Heart left ventricle (tissue), 16 donors: ENCODE measurements around the gene C14orf132. TPM values are rescaled to one million over a fixed set of nuclear protein-coding genes. Genes with fewer than 3 reads are reported as not detected.

ENCODE experiments used
- ATAC-seq, 4 donors: fragments of 200-7000 bp; cut with Tn5 transposase; one replicate each; pipeline ENCODE4 v1.9.1; 2020 to 2022; ENCODE audit warnings: moderate library complexity in 4 of 4, mild to moderate bottlenecking in 3 of 4, moderate number of reproducible peaks in 1 of 4
- DNase-seq, 5 donors: peaks; one replicate each; pipeline ENCODE4 v3.0.0-alpha.2; 2020
- H3K27ac ChIP-seq, 12 donors: fragments of 200-600 bp; sonication (generic) in 4 of 12; one replicate each; pipeline versions ENCODE4 v1.5.0 to v1.8.0; 2016 to 2022; ENCODE audit warnings: mild to moderate bottlenecking in 2 of 12
- H3K27me3 ChIP-seq, 9 donors: fragments of 200-600 bp; sonication (generic) in 2 of 9; one replicate each; pipeline versions ENCODE4 v1.5.1 to v1.8.0; 2016 to 2022; ENCODE audit warnings: mild to moderate bottlenecking in 3 of 9
- H3K36me3 ChIP-seq, 9 donors: fragments of 200-600 bp; sonication (generic) in 2 of 9; one replicate each; pipeline versions ENCODE4 v1.5.0 to v1.8.0; 2018 to 2022; ENCODE audit warnings: mild to moderate bottlenecking in 2 of 9
- H3K4me1 ChIP-seq, 12 donors: fragments of 200-600 bp; sonication (generic) in 4 of 12; one replicate each; pipeline versions ENCODE4 v1.5.0 to v1.8.0; 2016 to 2022; ENCODE audit warnings: mild to moderate bottlenecking in 3 of 12
- H3K4me3 ChIP-seq, 12 donors: fragments of 200-600 bp; sonication (generic) in 4 of 12; one replicate each; pipeline versions ENCODE4 v1.5.0 to v1.8.0; 2017 to 2022; ENCODE audit warnings: mild to moderate bottlenecking in 9 of 12, moderate library complexity in 4 of 12
- H3K9me3 ChIP-seq, 12 donors: fragments of 200-600 bp; sonication (generic) in 4 of 12; one replicate each; pipeline versions ENCODE4 v1.5.0 to v1.8.0; 2016 to 2022; ENCODE audit warnings: mild to moderate bottlenecking in 1 of 12
- POLR2A ChIP-seq, 2 donors: fragments of 450-650 bp; IDR thresholded peaks; one replicate each; pipeline ENCODE4 v1.6.1; 2017; ENCODE audit warnings: antibody characterized with exemption in 2 of 2, mild to moderate bottlenecking in 2 of 2, moderate library complexity in 2 of 2
- WGBS, 4 donors: extraction: QIAGEN DNeasy Blood & Tissue Kit in 2 of 4; methylation state at CpG; one replicate each; pipeline versions ENCODE4 v1.1.5 to v1.1.7; 2013 to 2018; 5-methylcytosine and 5-hydroxymethylcytosine counted together
- intact Hi-C, 10 donors: fragments of 100-400 bp; cut with DNase I; formaldehyde crosslinking; loops; one replicate each; pipeline versions ENCODE4 v1.11.1 to v1.14.2; 2022
- long read RNA-seq, 3 donors: library from polyadenylated mRNA; unstranded; transcript quantifications; one replicate each; pipeline ENCODE4 v2.0.0, GENCODE V29; 2020 to 2021
- polyA plus RNA-seq, 2 donors: library from polyadenylated mRNA; stranded (reverse); fragments of 200-250 nt; gene quantifications; one replicate each; pipeline ENCODE4 v1.2.3, GENCODE V29; 2013
- total RNA-seq, 9 donors: library from RNA; depleted of rRNA in 2 of 9; stranded (reverse); fragments of >200 nt in 2 of 9; fragmentation: NEBNext Ultra II Directional in 3 of 9; extraction: Animal tissue kit (Norgen Biotek cat#: 25700) in 3 of 9; gene quantifications; one replicate each; pipeline versions ENCODE4 v1.1.0 to v1.2.4, GENCODE V29; 2016 to 2023
- TF ChIP-seq, protein P1 (sequence below), 12 donors: fragments of 200-600 bp; sonication (generic) in 4 of 12; IDR thresholded peaks; one replicate each; pipeline versions ENCODE4 v1.5.0 to v1.8.0; 2018 to 2022; ENCODE audit warnings: antibody characterized with exemption in 12 of 12, mild to moderate bottlenecking in 5 of 12
- donor health status: ischemic (EF 13 %, LVEDD 7.1; RV severe dilation, severe dysfunction).
- donor health status: healthy with polysubstance abuse.
- donor health status: DM: no; HTN: yes; CAD: no.
- donor health status: DM: no; HTN: no; CAD: no.
- donor health status: ischemic (EF 25% LVEDD 6.9; RV normal size, moderate dysfunction).
- donor health status: ischemic (EF 25% LVEDD 5.7; RV mildly dilated, moderate dysfunction).
- donor health status: healthy.
- donor health status: DM: yes; HTN: yes; CAD: no.
- donor health status: ischemic (EF 35%, LVEDD 5.7; RV mildly dilated, moderate dysfunction).
- donor health status: nonischemic (EF 11% LVEDD 7.7; RV severe dilation, severe dysfunction).
- donor health status: DM: yes; HTN: yes; CAD: no.
- donor health status: PGD.
- donor health status: ischemic (EF 29% LVEDD 5.4; RV normal size, mild dysfunction).
- donor health status: nonischemic (EF 23%, LVEDD 6.1; RV moderate dilation, normal function).

The C14orf132 gene
- total RNA-seq, result 10 to 100 TPM in 2 of 9 donors, 1 to 10 TPM in 6, under 1 TPM in 1; 0.89 to 14.9 (median 2.1) TPM
- 1 to 10 TPM in 1 of 2 donors, under 1 TPM in 1; 0.76 to 1.5 TPM for polyA plus RNA-seq
- long read RNA-seq, donor 1, full-length matches to known transcripts, result 1 of 1 reads
- long read RNA-seq, donor 1, partial matches to known transcripts, result 0 of 1 reads
- long read RNA-seq, donor 1, other reads (novel, unspliced or antisense), result 0 of 1 reads
- long read RNA-seq, donor 2, full-length matches to known transcripts, result 2 of 6 reads
- long read RNA-seq, donor 2, partial matches to known transcripts, result 0 of 6 reads
- long read RNA-seq, donor 2, other reads (novel, unspliced or antisense), result 4 of 6 reads
- long read RNA-seq, donor 3, partial matches to known transcripts, result 0 of 1 reads
- long read RNA-seq, donor 3, other reads (novel, unspliced or antisense), result 1 of 1 reads

DNA sequence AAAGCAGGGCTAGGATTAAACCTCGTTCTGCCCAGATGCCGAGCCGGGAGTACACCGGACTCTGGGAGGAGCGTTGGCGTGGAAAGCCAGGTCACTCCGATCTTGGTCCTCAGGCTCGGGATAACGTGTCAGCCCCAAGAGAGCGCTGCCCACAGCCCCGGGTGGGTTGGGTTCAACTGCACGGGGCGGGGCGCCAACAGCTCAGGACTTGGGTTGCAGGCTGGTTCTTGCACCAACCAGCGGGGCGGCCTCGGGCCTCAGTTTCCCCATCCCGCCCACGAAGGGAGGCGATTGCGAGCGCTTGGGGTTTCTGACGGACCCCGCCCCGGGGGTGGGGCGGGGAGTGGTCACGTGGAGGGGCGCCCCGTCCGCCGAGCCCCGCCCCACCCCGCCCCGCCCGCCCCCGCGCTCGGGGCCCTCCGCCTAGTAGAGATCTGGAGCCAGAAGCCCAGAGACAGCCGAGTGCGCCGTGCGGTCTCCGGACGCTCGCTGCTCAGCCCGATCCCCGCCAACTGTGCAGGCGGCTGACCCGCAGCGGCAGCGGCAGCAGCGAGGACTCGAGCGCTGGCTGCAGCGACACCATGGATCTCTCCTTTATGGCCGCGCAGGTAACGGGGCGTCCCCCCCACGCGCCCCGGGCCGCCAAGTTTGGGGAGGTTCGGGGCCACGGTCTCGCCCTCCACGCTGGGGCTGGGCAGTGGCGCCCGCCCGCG is at the start of gene C14orf132:
C14orf132 (plus strand) TSS at position 443 of the 713 bp plus-strand sequence; CDS start at position 582, 139 bp downstream.
- Histone ChIP-seq H3K27me3 (peaks cover 6 to 49% (median 13%) of the 10 kb centered on the region in 9 donors), H3K27ac (peak within 1 kb of the TSS in 7 of 12 donors; percentile 8 to 83 (median 40)), H3K4me3 (peak within 1 kb of the TSS; percentile 53 to 85 (median 66)), H3K9me3 (no peaks in the 10 kb centered on the region), H3K36me3 (no peaks in the 10 kb centered on the region), H3K4me1 (peaks cover 0 to 29% (median 9%) of the 10 kb centered on the region in 12 donors)
- 1% methylated on average over 14 to 72 of the region's 72 CpGs for WGBS, 4 donors
- TF ChIP-seq, protein P1, sequence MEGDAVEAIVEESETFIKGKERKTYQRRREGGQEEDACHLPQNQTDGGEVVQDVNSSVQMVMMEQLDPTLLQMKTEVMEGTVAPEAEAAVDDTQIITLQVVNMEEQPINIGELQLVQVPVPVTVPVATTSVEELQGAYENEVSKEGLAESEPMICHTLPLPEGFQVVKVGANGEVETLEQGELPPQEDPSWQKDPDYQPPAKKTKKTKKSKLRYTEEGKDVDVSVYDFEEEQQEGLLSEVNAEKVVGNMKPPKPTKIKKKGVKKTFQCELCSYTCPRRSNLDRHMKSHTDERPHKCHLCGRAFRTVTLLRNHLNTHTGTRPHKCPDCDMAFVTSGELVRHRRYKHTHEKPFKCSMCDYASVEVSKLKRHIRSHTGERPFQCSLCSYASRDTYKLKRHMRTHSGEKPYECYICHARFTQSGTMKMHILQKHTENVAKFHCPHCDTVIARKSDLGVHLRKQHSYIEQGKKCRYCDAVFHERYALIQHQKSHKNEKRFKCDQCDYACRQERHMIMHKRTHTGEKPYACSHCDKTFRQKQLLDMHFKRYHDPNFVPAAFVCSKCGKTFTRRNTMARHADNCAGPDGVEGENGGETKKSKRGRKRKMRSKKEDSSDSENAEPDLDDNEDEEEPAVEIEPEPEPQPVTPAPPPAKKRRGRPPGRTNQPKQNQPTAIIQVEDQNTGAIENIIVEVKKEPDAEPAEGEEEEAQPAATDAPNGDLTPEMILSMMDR (IDR thresholded peaks at IDR 0.05), result no peak
- TF ChIP-seq POLR2A (IDR thresholded peaks at IDR 0.05), result no peak
- ATAC-seq (peak; percentile 54 to 95 (median 87)), DNase-seq (peak; percentile 60 to 78 (median 69))
- intact Hi-C loops, result no loop called here

DNA sequence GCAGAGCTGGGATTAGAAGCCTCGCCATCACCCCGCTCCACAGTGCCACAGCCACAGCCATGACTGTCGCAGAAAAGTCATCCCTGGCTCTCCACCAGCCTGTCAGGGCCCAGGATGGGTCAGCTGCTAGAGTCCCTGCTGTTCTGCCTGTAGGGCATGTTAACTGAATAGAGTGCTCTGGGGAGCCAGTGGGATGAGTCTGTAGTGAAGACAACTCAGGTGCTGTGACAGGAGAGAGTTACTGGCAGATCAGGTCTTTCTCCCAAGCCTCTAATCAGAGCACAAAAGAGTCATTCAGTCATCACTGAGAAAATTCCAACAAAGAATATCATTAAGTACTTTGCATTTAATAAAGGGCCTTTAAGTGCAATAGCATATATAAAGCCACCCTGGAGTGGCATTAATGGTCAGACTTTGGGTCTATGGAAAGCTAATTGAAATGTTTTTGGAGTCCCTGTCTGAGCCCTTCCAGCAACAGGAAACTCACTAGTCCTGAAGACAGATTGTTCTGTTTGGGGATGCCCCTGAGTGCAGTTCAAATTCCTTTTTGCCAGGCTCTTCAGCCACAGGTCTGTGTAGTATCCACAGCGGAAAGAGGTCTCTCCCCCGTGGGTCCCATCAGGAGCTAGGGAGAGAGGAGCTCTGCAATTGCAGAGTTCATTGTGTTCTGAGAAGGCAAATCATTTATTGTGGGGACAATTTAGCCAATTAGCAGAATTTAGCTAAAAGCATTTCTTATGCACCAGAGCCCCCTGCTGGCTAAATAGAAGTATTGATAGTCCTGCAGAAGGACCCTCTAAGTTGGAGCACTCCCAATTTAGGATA is 45.2 kb upstream of the C14orf132 start:
- peak in 1 of 5 donors; percentile 8 for DNase-seq
- intact Hi-C loops, result loop anchor here (1.0 to 10.0 kb wide), 11 partner anchors 101 to 572 kb away; no protein-coding TSS in a partner anchor
- 33 to 37% (median 34%) methylated on average over 5 of the region's 5 CpGs for WGBS, 4 donors
- no peak for ATAC-seq
- Histone ChIP-seq H3K4me1 (no peaks in the 10 kb centered on the region), H3K36me3 (no peaks in the 10 kb centered on the region), H3K4me3 (no peak overlapping the region), H3K27ac (no peak overlapping the region), H3K9me3 (peaks cover 0 to 23% (median 10%) of the 10 kb centered on the region in 12 donors), H3K27me3 (peaks cover 0 to 49% (median 10%) of the 10 kb centered on the region in 9 donors)
- TF ChIP-seq, protein P1 (IDR thresholded peaks at IDR 0.05), result peak; percentile 65 to 84 (median 78)
- TF ChIP-seq POLR2A (IDR thresholded peaks at IDR 0.05), result no peak

DNA sequence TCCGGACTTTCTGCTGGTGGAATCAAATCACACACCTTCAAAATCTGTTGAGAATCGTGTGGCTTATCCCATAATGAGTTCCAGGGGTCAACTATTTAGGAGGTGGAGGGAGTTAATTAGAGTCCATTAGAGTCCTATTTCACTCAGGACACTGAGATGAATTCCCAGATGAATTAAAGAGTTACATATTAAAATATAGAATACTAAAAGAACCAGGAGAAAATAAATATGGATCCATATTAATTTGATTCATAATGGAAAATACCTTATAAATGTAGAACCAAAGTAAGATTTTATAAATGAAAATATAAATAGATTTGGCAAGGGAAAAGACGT is 44.6 kb upstream of the C14orf132 start:
- Histone ChIP-seq H3K4me1 (no peaks in the 10 kb centered on the region), H3K36me3 (no peaks in the 10 kb centered on the region), H3K9me3 (peaks cover 0 to 23% (median 10%) of the 10 kb centered on the region in 12 donors), H3K27me3 (peaks cover 0 to 55% (median 14%) of the 10 kb centered on the region in 9 donors), H3K4me3 (no peak overlapping the region), H3K27ac (no peak overlapping the region)
- intact Hi-C loops, result loop anchor here (1.0 to 10.0 kb wide), 11 partner anchors 100 to 572 kb away; no protein-coding TSS in a partner anchor
- ATAC-seq, result no peak
- TF ChIP-seq POLR2A (IDR thresholded peaks at IDR 0.05), result no peak
- TF ChIP-seq, protein P1 (IDR thresholded peaks at IDR 0.05), result no peak
- 15 to 24% (median 19%) methylated on average over 3 of the region's 3 CpGs for WGBS, 4 donors
- no peak for DNase-seq
